HG03565 (cell line): ENCODE data around the gene SLCO3A1.
"Not testable (repeated sequence)": the region's sequence is repeated elsewhere in the genome, so short reads cannot be mapped to it uniquely, and the experiment has no call there.

ENCODE experiments used
- ATAC-seq: cut with Tn5 transposase; IDR thresholded peaks from one replicate; pipeline ENCODE4 v1.9.1; 2021; ENCODE audit warnings: mild to moderate bottlenecking, moderate library complexity; ENCODE audit not compliant: unreplicated experiment

Gene SLCO3A1

GRCh38 chr15:92059036-92059970, 205.8 kb downstream of the SLCO3A1 start:
- ATAC-seq = no peak

- ATAC-seq = not testable (repeated sequence)
Measured at GRCh38 chr15:92059971-92060311, 206.4 kb downstream of the SLCO3A1 start.

- ATAC-seq = no peak
Measured at GRCh38 chr15:92061511-92062195, 208.1 kb downstream of the SLCO3A1 start.

- no peak for ATAC-seq
Measured at GRCh38 chr15:92062505-92062904, 209.0 kb downstream of the SLCO3A1 start.

GRCh38 chr15:92068121-92068520, 214.6 kb downstream of the SLCO3A1 start:
- peak; percentile 32 for ATAC-seq

- no peak for ATAC-seq
Measured at GRCh38 chr15:92069308-92070250, 216.1 kb downstream of the SLCO3A1 start.

- ATAC-seq = not testable (repeated sequence)
Measured at GRCh38 chr15:92070251-92070650, 216.7 kb downstream of the SLCO3A1 start.

GRCh38 chr15:92071045-92071634, 217.6 kb downstream of the SLCO3A1 start:
- ATAC-seq = no peak

- ATAC-seq = no peak
Measured at GRCh38 chr15:92073044-92073785, 219.7 kb downstream of the SLCO3A1 start.

- no peak for ATAC-seq
Measured at GRCh38 chr15:92074101-92074500, 220.6 kb downstream of the SLCO3A1 start.

GRCh38 chr15:92074646-92075045, 221.1 kb downstream of the SLCO3A1 start:
- ATAC-seq = no peak

- no peak for ATAC-seq
Measured at GRCh38 chr15:92075764-92076163, 222.3 kb downstream of the SLCO3A1 start.

- no peak for ATAC-seq
Measured at GRCh38 chr15:92076541-92076940, 223.0 kb downstream of the SLCO3A1 start.

GRCh38 chr15:92077353-92078085, 224.0 kb downstream of the SLCO3A1 start:
- peak; percentile 75 for ATAC-seq

- no peak for ATAC-seq
Measured at GRCh38 chr15:92078270-92078669, 224.8 kb downstream of the SLCO3A1 start.

GRCh38 chr15:92079047-92079446, 225.5 kb downstream of the SLCO3A1 start:
- no peak for ATAC-seq

GRCh38 chr15:92079647-92080255, 226.2 kb downstream of the SLCO3A1 start:
- ATAC-seq = no peak

GRCh38 chr15:92082006-92082843, 228.7 kb downstream of the SLCO3A1 start:
- ATAC-seq = peak; percentile 49
